H1 (cell line): Measurements from ENCODE around the gene PDK2. TPM values are rescaled to one million over a fixed set of nuclear protein-coding genes. Genes with fewer than 3 reads are reported as not detected.
A peak's percentile ranks its signal among the peaks of the same experiment; 100 is the strongest.

ENCODE experiments used
- CTCF ChIA-PET: fragments of 300-600 bp; sonication (Branson Sonifier 250); formaldehyde crosslinking; loops from one replicate; lab custom pipeline; 2021; ENCODE audit not compliant: partially characterized antibody; lab: Charles Lee
- POLR2A ChIA-PET: fragments of 300-600 bp; sonication (Branson Sonifier 250); formaldehyde crosslinking; loops from one replicate; lab custom pipeline; 2021; ENCODE audit warnings: inconsistent platforms; ENCODE audit not compliant: partially characterized antibody; lab: Charles Lee
- DNase-seq, 2 experiments: peaks; one replicate each; pipeline versions ENCODE4 v3.0.0 to v3.0.0-alpha.2; 2010 to 2022; ENCODE audit warnings: low spot score in 2 of 2, low read depth in 1 of 2, mixed read lengths in 1 of 2
- FAIRE-seq: peaks from 2 replicates; lab custom pipeline; 2011; peaks lifted over from hg19 to GRCh38; lab: Jason Lieb, UNC
- H2AFZ ChIP-seq: 2 replicates; pipeline ENCODE4 v1.8.1; 2012; ENCODE audit warnings: low read length, inconsistent platforms
- H2AK5ac ChIP-seq: 2 replicates; pipeline ENCODE4 v1.6.1; 2013; ENCODE audit warnings: low read depth, low read length
- H2BK120ac ChIP-seq: replicated peaks from 2 replicates; pipeline ENCODE3; 2013; ENCODE audit warnings: low read depth, low read length, inconsistent platforms
- H2BK12ac ChIP-seq: 2 replicates; pipeline ENCODE4 v1.6.1; 2013; ENCODE audit warnings: low read depth, low read length
- H2BK15ac ChIP-seq: 2 replicates; pipeline ENCODE4 v1.6.1; 2013; ENCODE audit warnings: low read length
- H2BK20ac ChIP-seq: 2 replicates; pipeline ENCODE4 v1.6.1; 2013; ENCODE audit warnings: low read length
- H2BK5ac ChIP-seq: 2 replicates; pipeline ENCODE4 v1.6.1; 2013; ENCODE audit warnings: low read depth, low read length
- H3K14ac ChIP-seq: 2 replicates; pipeline ENCODE4 v1.6.1; 2013; ENCODE audit warnings: inconsistent platforms; ENCODE audit not compliant: insufficient read length
- H3K18ac ChIP-seq: 2 replicates; pipeline ENCODE4 v1.6.1; 2013; ENCODE audit warnings: low read length; ENCODE audit errors: extremely low read depth
- H3K23ac ChIP-seq: 2 replicates; pipeline ENCODE4 v1.6.1; 2013; ENCODE audit warnings: inconsistent platforms; ENCODE audit not compliant: insufficient read length
- H3K23me2 ChIP-seq: 2 replicates; pipeline ENCODE4 v1.6.1; 2013; ENCODE audit warnings: low read depth, low read length
- H3K27ac ChIP-seq: 2 replicates; pipeline ENCODE4 v1.6.1; 2011; ENCODE audit warnings: low read depth, low read length, inconsistent platforms
- H3K27me3 ChIP-seq, 4 experiments: replicated peaks in 1 of 4; 1 replicate in 1 of 4; 2 replicates in 3 of 4; pipeline versions ENCODE4 v1.6.1 to v1.8.1; 2011 to 2013; ENCODE audit warnings: low read length in 3 of 4, mild to moderate bottlenecking in 3 of 4, inconsistent platforms in 2 of 4, mixed read lengths in 2 of 4, moderate library complexity in 1 of 4; ENCODE audit not compliant: control insufficient read depth in 3 of 4, insufficient read depth in 3 of 4; ENCODE audit errors: extremely low read depth in 1 of 4
- H3K36me3 ChIP-seq, 4 experiments: 2 replicates each; pipeline versions ENCODE4 v1.6.1 to v1.8.1; 2011 to 2013; ENCODE audit warnings: mild to moderate bottlenecking in 4 of 4, low read length in 3 of 4, moderate library complexity in 2 of 4, control low read depth in 1 of 4, inconsistent platforms in 1 of 4; ENCODE audit not compliant: insufficient read depth in 4 of 4, control insufficient read depth in 2 of 4
- H3K4ac ChIP-seq: replicated peaks from 2 replicates; pipeline ENCODE3; 2013; ENCODE audit warnings: low read length, low read depth, mixed read lengths, inconsistent platforms; ENCODE audit not compliant: insufficient read length
- H3K4me1 ChIP-seq, 4 experiments: replicated peaks in 1 of 4; 1 replicate in 1 of 4; 2 replicates in 3 of 4; pipeline versions ENCODE4 v1.6.1 to v1.8.1; 2011 to 2013; ENCODE audit warnings: low read length in 3 of 4, inconsistent platforms in 2 of 4, mixed read lengths in 1 of 4; ENCODE audit not compliant: insufficient read depth in 4 of 4, control insufficient read depth in 3 of 4
- H3K4me2 ChIP-seq, 2 experiments: 2 replicates each; pipeline versions ENCODE4 v1.6.1 to v1.8.1; 2011 to 2013; ENCODE audit warnings: low read depth in 2 of 2, low read length in 2 of 2, control low read depth in 1 of 2, inconsistent platforms in 1 of 2, mild to moderate bottlenecking in 1 of 2; ENCODE audit not compliant: insufficient read depth in 1 of 2
- H3K4me3 ChIP-seq, 4 experiments: fragments of 200-600, 300-600 bp in 1 of 4; sonication (generic), shearing (Covaris generic), sonication (Bioruptor Twin) in 1 of 4; 2 replicates each; pipeline versions ENCODE4 v1.5.1 to v1.8.1; 2011 to 2016; ENCODE audit warnings: low read length in 4 of 4, low read depth in 3 of 4, control low read depth in 2 of 4, inconsistent platforms in 2 of 4, mild to moderate bottlenecking in 2 of 4, mixed read lengths in 1 of 4, moderate library complexity in 1 of 4; ENCODE audit not compliant: insufficient read depth in 2 of 4; ENCODE audit errors: extremely low read depth in 1 of 4
- H3K56ac ChIP-seq: replicated peaks from 2 replicates; pipeline ENCODE3; 2013; ENCODE audit warnings: low read depth, mild to moderate bottlenecking, mixed read lengths, low read length, inconsistent platforms; ENCODE audit not compliant: insufficient read length
- H3K79me1 ChIP-seq: 2 replicates; pipeline ENCODE4 v1.6.1; 2013; ENCODE audit warnings: low read depth, low read length, control low read depth
- H3K79me2 ChIP-seq, 2 experiments: 2 replicates each; pipeline versions ENCODE4 v1.6.1 to v1.8.1; 2012 to 2013; ENCODE audit warnings: low read length in 2 of 2, mild to moderate bottlenecking in 2 of 2, inconsistent platforms in 1 of 2; ENCODE audit not compliant: insufficient read depth in 2 of 2, control insufficient read depth in 1 of 2
- H3K9ac ChIP-seq, 4 experiments: replicated peaks in 1 of 4; 1 replicate in 1 of 4; 2 replicates in 3 of 4; pipeline versions ENCODE4 v1.6.1 to v1.8.1; 2011 to 2013; ENCODE audit warnings: low read depth in 3 of 4, low read length in 3 of 4, control low read depth in 2 of 4, mild to moderate bottlenecking in 2 of 4, moderate library complexity in 2 of 4, inconsistent platforms in 1 of 4; ENCODE audit errors: extremely low read depth in 1 of 4
- H3K9me3 ChIP-seq, 2 experiments: 2 replicates each; pipeline versions ENCODE4 v1.6.1 to v1.8.1; 2012 to 2013; ENCODE audit warnings: mild to moderate bottlenecking in 2 of 2, moderate library complexity in 2 of 2, control low read depth in 1 of 2, inconsistent platforms in 1 of 2, low read depth in 1 of 2, low read length in 1 of 2, mixed read lengths in 1 of 2; ENCODE audit not compliant: insufficient read depth in 2 of 2
- H4K20me1 ChIP-seq, 2 experiments: replicated peaks in 1 of 2; 2 replicates each; pipeline versions ENCODE3 to v1.8.1; 2011 to 2013; ENCODE audit warnings: inconsistent platforms in 2 of 2, low read length in 2 of 2, mild to moderate bottlenecking in 1 of 2; ENCODE audit not compliant: insufficient read depth in 2 of 2, control insufficient read depth in 1 of 2
- H4K5ac ChIP-seq: 2 replicates; pipeline ENCODE4 v1.6.1; 2013; ENCODE audit warnings: low read length, low read depth, mixed read lengths, inconsistent platforms; ENCODE audit not compliant: insufficient read length
- H4K8ac ChIP-seq: 2 replicates; pipeline ENCODE4 v1.8.0; 2013; ENCODE audit warnings: mild to moderate bottlenecking, moderate library complexity, low read length, inconsistent platforms; ENCODE audit not compliant: insufficient read depth; ENCODE audit errors: extremely low read depth
- H4K91ac ChIP-seq: replicated peaks from 2 replicates; pipeline ENCODE3; 2013; ENCODE audit warnings: low read length, mixed read lengths, inconsistent platforms; ENCODE audit not compliant: insufficient read length
- CBX8 ChIP-seq: fragments of 300-800, 300-1000 bp; sonication (generic); IDR thresholded peaks from 2 replicates; pipeline ENCODE4 v1.7.1; 2016; ENCODE audit warnings: low read depth, low read length, borderline replicate concordance
- FOSL1 ChIP-seq: IDR thresholded peaks from 2 replicates; pipeline ENCODE4 v1.6.1; 2011; ENCODE audit warnings: mild to moderate bottlenecking, low read depth, low read length, moderate library complexity; ENCODE audit not compliant: insufficient read depth
- JUND ChIP-seq: IDR thresholded peaks from 2 replicates; pipeline ENCODE4 v1.6.1; 2011; ENCODE audit warnings: mild to moderate bottlenecking, improper control_type of control experiment, low read length
- NANOG ChIP-seq: IDR thresholded peaks from 2 replicates; pipeline ENCODE4 v1.6.1; 2011; ENCODE audit warnings: low read length, low read depth, mild to moderate bottlenecking, inconsistent platforms; ENCODE audit not compliant: insufficient read depth, poor library complexity, severe bottlenecking
- PHF8 ChIP-seq: fragments of 200-600 bp; sonication (generic); conservative IDR thresholded peaks from 2 replicates; pipeline ENCODE4 v1.7.1; 2012; ENCODE audit warnings: low read depth, mild to moderate bottlenecking, inconsistent platforms, low read length, moderate library complexity
- SP2 ChIP-seq: IDR thresholded peaks from 2 replicates; pipeline ENCODE4 v1.6.1; 2012; ENCODE audit warnings: mild to moderate bottlenecking, low read length, inconsistent platforms
- SP4 ChIP-seq: IDR thresholded peaks from 2 replicates; pipeline ENCODE4 v1.6.1; 2012; ENCODE audit warnings: low read length, inconsistent platforms
- TAF7 ChIP-seq: optimal IDR thresholded peaks from 2 replicates; pipeline ENCODE3; 2011; ENCODE audit warnings: low read depth, mild to moderate bottlenecking, inconsistent platforms, low read length, moderate library complexity, borderline replicate concordance
- TBP ChIP-seq: IDR thresholded peaks from 2 replicates; pipeline ENCODE4 v1.6.1; 2011; ENCODE audit warnings: low read depth, low read length, improper control_type of control experiment
- WGBS, 2 experiments: shearing (Covaris generic) in 1 of 2; methylation state at CpG; one replicate each; pipeline versions ENCODE4 v1.1.6 to v1.1.7; 2013 to 2015; ENCODE audit warnings: low lambda C conversion rate in 2 of 2, mixed read lengths in 2 of 2, inconsistent platforms in 1 of 2, low coverage in 1 of 2, missing lambda C conversion rate in 1 of 2; ENCODE audit not compliant: insufficient replicate concordance in 2 of 2, insufficient coverage in 1 of 2, insufficient read length in 1 of 2; ENCODE audit errors: extremely low coverage in 1 of 2, missing lambda C conversion rate in 1 of 2; 5-methylcytosine and 5-hydroxymethylcytosine counted together
- polyA plus RNA-seq, 7 experiments: library from polyadenylated mRNA; depleted of rRNA in 3 of 7; stranded (reverse) in 5 of 7; unstranded in 2 of 7; fragments of >200 nt in 5 of 7; fragments of 200-250 nt in 2 of 7; gene quantifications; 1 replicate in 5 of 7; 2 replicates in 1 of 7; 4 replicates in 1 of 7; pipeline versions ENCODE4 v1.2.1 to v1.2.3, GENCODE V29; 2011 to 2013; ENCODE audit warnings: missing spikeins in 2 of 7, mixed read lengths in 2 of 7
- total RNA-seq: library from RNA; stranded (reverse); fragmentation: NEBNext Ultra II Directional; extraction: Animal tissue kit (Norgen Biotek cat#: 25700); gene quantifications from 2 replicates; pipeline ENCODE4 v1.2.1, GENCODE V29; 2021
- TF ChIP-seq, protein P1 (sequence below): IDR thresholded peaks from 2 replicates; pipeline ENCODE4 v1.6.1; 2011; ENCODE audit warnings: low read depth, mild to moderate bottlenecking, low read length; ENCODE audit not compliant: insufficient read depth
- TF ChIP-seq, protein P2 (sequence below): IDR thresholded peaks from 2 replicates; pipeline ENCODE4 v1.6.1; 2011; ENCODE audit warnings: low read length, improper control_type of control experiment

The PDK2 gene
- total and polyA plus RNA-seq, 2 of the 8 experiments (the other 6 are each of a cell fraction or from before 2014, with no cell fraction given), result 18.3 to 121 TPM

DNA sequence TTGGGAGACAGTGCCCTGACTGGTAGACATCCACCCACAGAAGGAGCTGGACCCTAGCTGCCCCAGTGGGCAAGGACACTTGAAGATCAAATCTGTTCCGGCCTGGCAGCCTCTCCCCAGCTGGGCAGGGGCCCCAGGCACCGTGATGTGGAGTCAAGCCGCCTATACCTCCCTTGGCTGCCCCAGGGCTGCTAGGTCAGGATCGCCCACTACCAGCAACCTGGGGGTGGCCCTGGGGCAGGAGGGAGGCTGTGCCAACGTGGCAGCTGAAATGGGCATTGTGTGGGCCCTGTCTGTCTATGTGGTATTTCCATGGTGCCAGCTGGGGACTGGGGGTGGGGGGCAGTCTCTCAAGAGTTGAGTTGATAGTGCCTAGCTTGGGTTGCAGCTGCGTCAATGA, 941 bp downstream of the PDK2 start:
- peaks cover 0 to 3% (median 0%) of the 10 kb centered on the region in 4 experiments; a peak in 3 of 7 replicates for H3K27me3 ChIP-seq
- no peak overlapping the region for H4K5ac ChIP-seq
- no peak overlapping the region for H4K91ac ChIP-seq
- POLR2A ChIA-PET, result interaction anchor here (1.2 to 1.3 kb wide), 2 partner anchors 15 to 56 kb away, joined by 3 to 6 read pairs; no protein-coding TSS in a partner anchor
- peaks cover 14% of the 10 kb centered on the region for H3K23me2 ChIP-seq
- H3K9ac ChIP-seq, result no peak overlapping the region; a peak in 1 of 7 replicates
- peaks cover 0 to 13% (median 9%) of the 10 kb centered on the region in 4 experiments; a peak in 6 of 7 replicates for H3K4me1 ChIP-seq
- no peak overlapping the region; the same call in 1 of the 2 replicates for H4K8ac ChIP-seq
- DNase-seq (no peak), FAIRE-seq (no peak)
- H3K79me1 ChIP-seq, result peaks cover 3% of the 10 kb centered on the region
- no peak overlapping the region for H2AFZ ChIP-seq
- peaks cover 0 to 4% of the 10 kb centered on the region in 2 experiments; a peak in 1 of 4 replicates for H3K79me2 ChIP-seq
- H3K36me3 ChIP-seq, result peaks cover 0 to 9% (median 0%) of the 10 kb centered on the region in 4 experiments; a peak in 1 of 8 replicates
- no peak overlapping the region for H2BK15ac ChIP-seq
- H2BK20ac ChIP-seq, result no peak overlapping the region
- no peak overlapping the region for H3K27ac ChIP-seq
- CTCF ChIA-PET, result interaction anchor here (0.5 to 15.7 kb wide), 6 partner anchors 9 to 1331 kb away, joined by 3 to 412 read pairs (median 4); no protein-coding TSS in a partner anchor
- no peak overlapping the region for H3K14ac ChIP-seq
- H2AK5ac ChIP-seq, result no peak overlapping the region
- 64% methylated on average over 6 of the region's 6 CpGs; no CpG with 5 or more reads in 1 of the 2 experiments for WGBS, 2 experiments
- no peaks in the 10 kb centered on the region for H4K20me1 ChIP-seq
- peak overlapping the region; percentile 27; the same call in 1 of the 2 replicates for H2BK12ac ChIP-seq
- H3K18ac ChIP-seq, result no peak overlapping the region; the same call in 1 of the 2 replicates
- H3K4me3 ChIP-seq, result peak overlapping the region; percentile 76 to 92 (median 82)
- H3K56ac ChIP-seq, result no peak overlapping the region
- peak overlapping the region; percentile 44; the same call in 1 of the 2 replicates for H2BK5ac ChIP-seq
- peak overlapping the region; percentile 91 for H3K4me2 ChIP-seq
- H3K23ac ChIP-seq, result no peak overlapping the region
- no peaks in the 10 kb centered on the region for H3K9me3 ChIP-seq
- H2BK120ac ChIP-seq, result no peak overlapping the region
- H3K4ac ChIP-seq, result no peak overlapping the region
- no peak for TF ChIP-seq JUND
- TF ChIP-seq, protein P1, sequence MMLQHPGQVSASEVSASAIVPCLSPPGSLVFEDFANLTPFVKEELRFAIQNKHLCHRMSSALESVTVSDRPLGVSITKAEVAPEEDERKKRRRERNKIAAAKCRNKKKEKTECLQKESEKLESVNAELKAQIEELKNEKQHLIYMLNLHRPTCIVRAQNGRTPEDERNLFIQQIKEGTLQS, result no peak
- TF ChIP-seq NANOG, result no peak
- no peak for TF ChIP-seq FOSL1
- no peak for TF ChIP-seq SP4
- no peak for TF ChIP-seq TBP
- TF ChIP-seq TAF7, result no peak
- TF ChIP-seq, protein P2, sequence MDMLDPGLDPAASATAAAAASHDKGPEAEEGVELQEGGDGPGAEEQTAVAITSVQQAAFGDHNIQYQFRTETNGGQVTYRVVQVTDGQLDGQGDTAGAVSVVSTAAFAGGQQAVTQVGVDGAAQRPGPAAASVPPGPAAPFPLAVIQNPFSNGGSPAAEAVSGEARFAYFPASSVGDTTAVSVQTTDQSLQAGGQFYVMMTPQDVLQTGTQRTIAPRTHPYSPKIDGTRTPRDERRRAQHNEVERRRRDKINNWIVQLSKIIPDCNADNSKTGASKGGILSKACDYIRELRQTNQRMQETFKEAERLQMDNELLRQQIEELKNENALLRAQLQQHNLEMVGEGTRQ, result no peak
- TF ChIP-seq SP2, result no peak
- no peak for TF ChIP-seq CBX8
- no peak for TF ChIP-seq PHF8
